ENCODE data around the gene GPR17. TPM values are rescaled to one million over a fixed set of nuclear protein-coding genes. Genes with fewer than 3 reads are reported as not detected.

Gene GPR17
- total and polyA plus RNA-seq, 2 donors (not counting 1 experiment from before 2014, with no cell fraction given): not detected

- H3K9ac ChIP-seq (ENCODE audit: insufficient read depth, low read length): no peak overlapping the region
- H3K36me3 ChIP-seq (ENCODE audit: control insufficient read depth, insufficient read depth, low read length): no peaks in the 10 kb centered on the region
- H4K20me1 ChIP-seq (ENCODE audit: control insufficient read depth, extremely low read depth, insufficient read depth, low read length): no peaks in the 10 kb centered on the region
- no peak overlapping the region for H3K4me2 ChIP-seq (ENCODE audit: extremely low read depth, insufficient read depth, low read length)
- H3K4me3 ChIP-seq (replicated peaks in 1 of 4; ENCODE audit: control extremely low read depth in 1 of 4, insufficient read depth in 1 of 4, low read depth in 3 of 4, low read length in 4 of 4): no peak overlapping the region
- no peaks in the 10 kb centered on the region for H3K9me3 ChIP-seq (ENCODE audit: control insufficient read depth, insufficient read depth, low read depth, low read length)
- no peaks in the 10 kb centered on the region for H3K79me2 ChIP-seq (ENCODE audit: control insufficient read depth, insufficient read depth, low read length)
- H3K27ac ChIP-seq (ENCODE audit: insufficient read depth, low read length): no peak overlapping the region
- no peak for DNase-seq (ENCODE audit: low read depth in 2 of 2)
- TF ChIP-seq EZH2 (IDR thresholded peaks at IDR 0.05; ENCODE audit: low read length, missing control alignments) (no peak), CTCF (conservative IDR thresholded peaks at IDR 0.05 in 1 of 2, IDR thresholded peaks at IDR 0.05 in 1 of 2; ENCODE audit: low read depth in 1 of 2, low read length in 2 of 2) (no peak)
- peaks cover 9% of the 10 kb centered on the region for H3K4me1 ChIP-seq (ENCODE audit: control insufficient read depth, extremely low read depth, insufficient read depth, low read length)
- no peaks in the 10 kb centered on the region for H3K27me3 ChIP-seq (ENCODE audit: control insufficient read depth, insufficient read depth, low read length)
- no peak overlapping the region for H2AFZ ChIP-seq (ENCODE audit: low read length)
Measured at GRCh38 chr2:127638361-127639110, 7.4 kb upstream of the GPR17 start.

GRCh38 chr2:127639111-127639474, 6.9 kb upstream of the GPR17 start:
- H3K27me3 ChIP-seq (ENCODE audit: control insufficient read depth, insufficient read depth, low read length): no peaks in the 10 kb centered on the region
- H3K9ac ChIP-seq (ENCODE audit: insufficient read depth, low read length): no peak overlapping the region
- no peaks in the 10 kb centered on the region for H4K20me1 ChIP-seq (ENCODE audit: control insufficient read depth, extremely low read depth, insufficient read depth, low read length)

More at GRCh38 chr2:127639111-127639474, 6.9 kb upstream of the GPR17 start:
- H3K27ac ChIP-seq (ENCODE audit: insufficient read depth, low read length): no peak overlapping the region
- H3K36me3 ChIP-seq (ENCODE audit: control insufficient read depth, insufficient read depth, low read length): no peaks in the 10 kb centered on the region
- TF ChIP-seq EZH2 (IDR thresholded peaks at IDR 0.05; ENCODE audit: low read length, missing control alignments) (no peak), CTCF (conservative IDR thresholded peaks at IDR 0.05 in 1 of 2, IDR thresholded peaks at IDR 0.05 in 1 of 2; ENCODE audit: low read depth in 1 of 2, low read length in 2 of 2) (no peak)
- DNase-seq (ENCODE audit: low read depth in 2 of 2): no peak
- H3K4me2 ChIP-seq (ENCODE audit: extremely low read depth, insufficient read depth, low read length): no peak overlapping the region
- H3K79me2 ChIP-seq (ENCODE audit: control insufficient read depth, insufficient read depth, low read length): no peaks in the 10 kb centered on the region
- H3K4me1 ChIP-seq (ENCODE audit: control insufficient read depth, extremely low read depth, insufficient read depth, low read length): peaks cover 9% of the 10 kb centered on the region
- no peaks in the 10 kb centered on the region for H3K9me3 ChIP-seq (ENCODE audit: control insufficient read depth, insufficient read depth, low read depth, low read length)
- no peak overlapping the region for H3K4me3 ChIP-seq (replicated peaks in 1 of 4; ENCODE audit: control extremely low read depth in 1 of 4, insufficient read depth in 1 of 4, low read depth in 3 of 4, low read length in 4 of 4)
- no peak overlapping the region for H2AFZ ChIP-seq (ENCODE audit: low read length)
